Adipocyte (in vitro differentiated cells): ENCODE measurements around the gene MTERF4.

Experiments
- DNase-seq: peaks from one replicate; pipeline ENCODE4 v3.0.0-alpha.2; 2015; ENCODE audit warnings: low read depth
- H3K27me3 ChIP-seq: replicated peaks from 2 replicates; pipeline ENCODE4 v1.7.0; 2013; ENCODE audit warnings: mild to moderate bottlenecking, low read length, moderate library complexity; ENCODE audit not compliant: control insufficient read depth, insufficient read depth
- H3K36me3 ChIP-seq: 2 replicates; pipeline ENCODE4 v1.7.0; 2013; ENCODE audit warnings: low read length, mild to moderate bottlenecking, moderate library complexity; ENCODE audit not compliant: control insufficient read depth, insufficient read depth, severe bottlenecking
- H3K4me1 ChIP-seq: 2 replicates; pipeline ENCODE4 v1.7.0; 2013; ENCODE audit warnings: mild to moderate bottlenecking, low read length, moderate library complexity; ENCODE audit not compliant: control insufficient read depth, insufficient read depth
- H3K4me3 ChIP-seq: 2 replicates; pipeline ENCODE4 v1.7.0; 2013; ENCODE audit warnings: mild to moderate bottlenecking, low read length, moderate library complexity
- H3K9ac ChIP-seq: 2 replicates; pipeline ENCODE4 v1.7.0; 2013; ENCODE audit warnings: mild to moderate bottlenecking, low read length, moderate library complexity
- H3K9me3 ChIP-seq: 2 replicates; pipeline ENCODE4 v1.7.0; 2013; ENCODE audit warnings: mild to moderate bottlenecking, low read length, moderate library complexity; ENCODE audit not compliant: control insufficient read depth

Gene MTERF4

GRCh38 chr2:241064802-241065354 lies 37.2 kb downstream of the MTERF4 start:
- Histone ChIP-seq H3K4me3 (no peak overlapping the region), H3K27me3 (no peaks in the 10 kb centered on the region), H3K36me3 (peaks cover 45% of the 10 kb centered on the region), H3K4me1 (peaks cover 15% of the 10 kb centered on the region), H3K9ac (no peak overlapping the region), H3K9me3 (no peaks in the 10 kb centered on the region)
- no peak for DNase-seq

- H3K4me1 ChIP-seq: peaks cover 15% of the 10 kb centered on the region
- peaks cover 43% of the 10 kb centered on the region for H3K36me3 ChIP-seq
- H3K9me3 ChIP-seq: no peaks in the 10 kb centered on the region
- DNase-seq: no peak
- H3K4me3 ChIP-seq: no peak overlapping the region
- H3K27me3 ChIP-seq: no peaks in the 10 kb centered on the region
- H3K9ac ChIP-seq: no peak overlapping the region
These were observed 37.9 kb downstream of the MTERF4 start for GRCh38 chr2:241064008-241064801.

GRCh38 chr2:241063587-241063986 lies 38.5 kb downstream of the MTERF4 start:
- no peak for DNase-seq
- Histone ChIP-seq H3K9ac (no peak overlapping the region), H3K27me3 (no peaks in the 10 kb centered on the region), H3K9me3 (no peaks in the 10 kb centered on the region), H3K4me3 (no peak overlapping the region), H3K4me1 (peaks cover 15% of the 10 kb centered on the region), H3K36me3 (peaks cover 38% of the 10 kb centered on the region)

- DNase-seq: no peak
- peaks cover 33% of the 10 kb centered on the region for H3K36me3 ChIP-seq
- H3K9ac ChIP-seq: no peak overlapping the region
- no peaks in the 10 kb centered on the region for H3K9me3 ChIP-seq
- H3K4me1 ChIP-seq: peaks cover 15% of the 10 kb centered on the region
- no peak overlapping the region for H3K4me3 ChIP-seq
- no peaks in the 10 kb centered on the region for H3K27me3 ChIP-seq
These were observed 39.0 kb downstream of the MTERF4 start for GRCh38 chr2:241063093-241063551.

- Histone ChIP-seq H3K9me3 (no peaks in the 10 kb centered on the region), H3K9ac (no peak overlapping the region), H3K27me3 (no peaks in the 10 kb centered on the region), H3K4me1 (peaks cover 15% of the 10 kb centered on the region), H3K36me3 (peaks cover 29% of the 10 kb centered on the region), H3K4me3 (no peak overlapping the region)
- no peak for DNase-seq
These were observed 39.5 kb downstream of the MTERF4 start for GRCh38 chr2:241062389-241063092.

GRCh38 chr2:241061275-241061674 lies 40.8 kb downstream of the MTERF4 start:
- peak; percentile 59 for DNase-seq
- Histone ChIP-seq H3K4me1 (peaks cover 15% of the 10 kb centered on the region), H3K36me3 (peaks cover 19% of the 10 kb centered on the region), H3K27me3 (no peaks in the 10 kb centered on the region), H3K4me3 (no peak overlapping the region), H3K9me3 (no peaks in the 10 kb centered on the region), H3K9ac (no peak overlapping the region)

- Histone ChIP-seq H3K36me3 (peaks cover 65% of the 10 kb centered on the region), H3K4me3 (no peak overlapping the region), H3K4me1 (no peaks in the 10 kb centered on the region), H3K9me3 (no peaks in the 10 kb centered on the region), H3K27me3 (no peaks in the 10 kb centered on the region), H3K9ac (no peak overlapping the region)
- no peak for DNase-seq
These were observed 48.4 kb downstream of the MTERF4 start for GRCh38 chr2:241053576-241054251.

- H3K36me3 ChIP-seq: peaks cover 74% of the 10 kb centered on the region
- no peak overlapping the region for H3K9ac ChIP-seq
- H3K4me3 ChIP-seq: no peak overlapping the region
- H3K4me1 ChIP-seq: no peaks in the 10 kb centered on the region
- no peaks in the 10 kb centered on the region for H3K9me3 ChIP-seq
- H3K27me3 ChIP-seq: no peaks in the 10 kb centered on the region
- DNase-seq: no peak
These were observed 49.3 kb downstream of the MTERF4 start for GRCh38 chr2:241052677-241053360.

GRCh38 chr2:241051578-241052487 lies 50.3 kb downstream of the MTERF4 start:
- Histone ChIP-seq H3K4me3 (no peak overlapping the region), H3K27me3 (no peaks in the 10 kb centered on the region), H3K36me3 (peaks cover 78% of the 10 kb centered on the region), H3K9ac (no peak overlapping the region), H3K4me1 (peaks cover 3% of the 10 kb centered on the region), H3K9me3 (no peaks in the 10 kb centered on the region)
- DNase-seq: no peak
